HG03139 (cell line): ENCODE data around the gene SPINK4.

Source experiments
- ATAC-seq: cut with Tn5 transposase; IDR thresholded peaks from one replicate; pipeline ENCODE4 v1.9.1; 2021; ENCODE audit not compliant: unreplicated experiment

Gene SPINK4

DNA sequence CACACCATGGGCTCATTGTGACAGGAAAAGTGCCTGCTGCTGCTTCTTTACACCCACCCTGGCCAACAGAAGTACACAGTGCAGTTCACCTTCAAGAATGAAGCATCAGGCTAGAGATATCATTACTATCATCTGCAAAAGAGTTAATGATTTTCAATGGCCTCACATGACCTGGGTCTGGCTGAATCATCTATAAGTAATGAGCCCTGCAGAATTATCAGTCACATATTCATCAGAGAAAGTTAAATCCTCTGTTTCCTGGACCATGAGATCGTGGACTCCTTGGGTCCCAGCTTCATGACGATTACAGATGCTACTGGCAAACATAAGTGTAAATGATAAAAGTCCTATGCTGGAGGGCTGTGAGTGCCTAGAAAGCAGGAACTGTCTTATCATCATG lies 16.3 kb downstream of the SPINK4 start:
- ATAC-seq = no peak

- no peak for ATAC-seq
Measured at GRCh38 chr9:33257276-33257675, 17.3 kb downstream of the SPINK4 start.

DNA sequence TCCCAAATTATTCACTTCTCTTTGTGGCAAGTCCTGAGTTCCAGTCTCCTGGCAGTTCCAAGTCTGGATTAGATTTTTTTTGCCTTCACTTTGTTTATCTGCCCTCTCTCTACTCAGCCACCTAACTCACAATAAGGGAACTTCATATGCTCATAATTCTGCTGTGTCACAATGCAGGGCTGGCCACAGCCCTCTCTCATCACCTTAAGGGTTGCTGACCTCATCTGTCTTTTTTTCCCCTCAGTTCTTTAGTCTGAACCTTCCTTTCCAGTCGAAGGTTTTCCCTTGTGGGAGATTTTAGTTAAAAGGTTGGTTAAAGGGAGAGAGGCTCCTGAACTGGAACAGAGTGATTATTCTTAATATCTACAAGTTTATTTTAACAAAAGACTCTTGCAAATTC lies 20.4 kb downstream of the SPINK4 start:
- ATAC-seq = no peak

- ATAC-seq = no peak
Measured at GRCh38 chr9:33263131-33264002, 23.4 kb downstream of the SPINK4 start.

- peak; percentile 10 for ATAC-seq
Measured at GRCh38 chr9:33264003-33264472, 24.1 kb downstream of the SPINK4 start.

GRCh38 chr9:33264473-33265177 lies 24.7 kb downstream of the SPINK4 start, which contains the start of the genes BAG1 and CHMP5:
TSS of gene BAG1 (minus strand) at chr9:33264708.
TSS of gene CHMP5 (plus strand) at chr9:33265049. CDS start at chr9:33265079, 30 bp downstream.
- peak; percentile 77 for ATAC-seq

DNA sequence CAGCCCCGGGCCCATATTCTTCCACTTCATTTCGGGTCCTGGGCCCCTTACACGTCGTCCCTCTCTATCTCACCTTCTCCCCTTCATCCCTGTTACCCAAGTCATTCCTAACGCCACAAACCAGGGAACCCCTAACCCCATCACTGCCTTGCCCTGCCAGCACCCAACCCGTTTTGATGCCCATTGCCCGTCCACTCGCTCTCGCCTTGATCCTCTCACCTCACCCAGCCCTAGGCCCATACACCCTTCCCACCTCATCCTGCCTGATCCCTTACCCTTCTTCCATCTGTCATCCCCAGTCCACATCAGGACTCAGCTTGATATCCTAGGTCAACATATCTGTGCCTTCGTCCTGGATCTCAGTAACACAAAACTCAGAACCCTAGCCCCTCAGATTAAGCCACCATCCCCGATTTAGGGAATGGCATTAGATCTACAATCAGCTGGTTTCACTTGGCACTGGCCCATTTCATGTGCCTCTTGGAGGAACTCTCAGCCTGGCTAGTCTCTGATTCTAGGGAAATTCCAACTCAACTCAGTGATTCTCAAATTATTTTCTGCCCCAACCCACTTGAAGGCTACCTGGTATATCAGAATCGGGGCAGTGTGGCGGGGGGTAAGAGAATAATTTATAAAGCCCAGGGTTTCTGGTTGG lies 25.4 kb downstream of the SPINK4 start:
- no peak for ATAC-seq

DNA sequence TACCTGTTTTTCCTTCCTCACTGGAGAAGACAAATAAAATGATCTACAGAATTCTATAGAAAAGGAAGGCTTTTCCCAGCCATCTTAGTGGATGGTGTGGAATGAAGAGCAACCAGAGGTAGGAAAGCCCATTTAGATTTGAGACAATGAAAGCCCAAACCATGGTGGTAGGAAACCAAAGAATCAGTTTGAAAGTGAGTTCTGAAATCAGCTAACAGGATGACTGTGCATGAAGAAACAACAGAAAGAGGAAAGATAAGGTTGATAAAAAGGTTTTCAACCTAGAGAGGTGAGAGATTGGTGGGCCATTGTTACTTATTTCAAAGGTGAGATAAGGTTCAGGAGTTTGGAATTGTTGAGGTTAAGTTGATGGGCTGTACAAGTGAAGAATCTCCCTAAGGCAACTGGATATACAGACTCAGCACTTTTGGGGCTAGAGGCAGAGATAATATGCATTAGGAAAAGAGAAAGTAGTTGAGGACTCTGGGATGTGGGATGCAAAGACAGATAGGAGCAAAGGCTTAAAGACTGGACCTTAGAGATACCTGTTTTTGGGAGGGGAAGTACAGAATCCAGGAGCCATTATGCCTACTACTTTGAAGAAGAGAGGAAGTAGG lies 27.3 kb downstream of the SPINK4 start:
- ATAC-seq = no peak

- no peak for ATAC-seq
Measured at GRCh38 chr9:33270146-33270545, 30.2 kb downstream of the SPINK4 start.

- ATAC-seq = no peak
Measured at GRCh38 chr9:33272061-33272460, 32.1 kb downstream of the SPINK4 start.

- no peak for ATAC-seq
Measured at GRCh38 chr9:33273266-33273971, 33.5 kb downstream of the SPINK4 start.

DNA sequence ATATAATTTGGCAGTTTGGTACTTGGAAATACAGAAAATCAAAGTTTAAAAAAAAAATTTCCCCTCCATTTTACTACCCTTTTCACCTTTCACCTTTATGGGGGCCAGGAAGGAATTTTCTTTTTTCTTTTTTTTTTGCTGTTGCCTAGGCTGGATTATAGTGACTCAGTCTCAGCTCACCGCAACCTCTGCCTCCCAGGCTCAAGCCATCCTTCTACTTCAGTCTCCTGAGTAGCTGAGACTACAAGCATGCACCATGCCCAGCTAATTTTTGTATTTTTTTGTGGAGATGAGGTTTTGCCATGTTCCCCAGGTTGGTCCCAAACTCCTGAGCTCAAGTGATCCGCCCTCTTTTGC lies 34.0 kb downstream of the SPINK4 start:
- no peak for ATAC-seq

- ATAC-seq = no peak
Measured at GRCh38 chr9:33277484-33277883, 37.5 kb downstream of the SPINK4 start.

- ATAC-seq = no peak
Measured at GRCh38 chr9:33285502-33285901, 45.5 kb downstream of the SPINK4 start.

DNA sequence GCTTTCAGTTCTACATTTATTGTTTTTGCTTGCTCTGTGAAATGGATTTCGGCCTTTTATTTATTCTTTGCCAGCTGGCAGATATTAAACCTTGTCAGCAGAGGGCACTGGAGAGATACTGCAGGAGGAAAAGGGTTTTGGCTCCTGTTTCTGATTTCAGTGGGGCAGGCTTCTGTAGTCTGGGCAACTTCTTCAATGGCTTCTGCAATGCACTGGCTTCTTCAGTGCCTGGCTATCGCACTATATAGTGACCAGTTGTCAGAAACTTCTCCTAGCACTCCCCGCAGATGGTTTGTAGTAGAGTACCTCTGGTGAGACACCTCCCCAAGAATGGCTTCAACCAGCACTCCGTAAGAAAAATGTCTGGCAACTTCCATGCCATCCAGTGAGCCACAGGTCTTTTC lies 47.1 kb downstream of the SPINK4 start:
- no peak for ATAC-seq

DNA sequence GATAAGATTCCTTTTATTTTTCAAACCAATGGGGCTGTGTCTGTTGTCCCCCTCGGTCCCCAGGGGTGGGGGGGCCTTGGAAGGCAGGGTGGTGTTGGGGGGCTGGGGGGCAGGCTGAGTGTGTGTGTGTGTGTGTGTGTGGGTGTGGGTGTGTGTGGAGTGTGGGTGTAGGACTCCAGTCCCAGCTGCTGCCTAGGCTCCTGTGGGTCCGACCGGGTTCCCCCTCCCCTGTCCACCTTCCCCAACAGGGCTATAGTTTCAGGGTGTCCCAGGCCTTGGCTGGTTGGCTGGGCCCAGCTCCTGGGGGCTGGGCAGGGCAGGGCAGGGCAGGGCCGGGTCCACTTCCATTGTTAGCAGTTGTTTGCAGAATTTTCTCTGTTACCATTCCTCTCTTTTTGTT lies 48.3 kb downstream of the SPINK4 start:
- ATAC-seq = no peak

- ATAC-seq = no peak
Measured at GRCh38 chr9:33288828-33289483, 49.0 kb downstream of the SPINK4 start.

GRCh38 chr9:33289496-33289895 lies 49.5 kb downstream of the SPINK4 start:
- ATAC-seq = no peak

GRCh38 chr9:33289936-33290246 lies 49.9 kb downstream of the SPINK4 start:
- no peak for ATAC-seq
